DMS53 (cell line): Measurements from ENCODE around the gene HLA-DRB1.
"Not testable (repeated sequence)": the region's sequence is repeated elsewhere in the genome, so short reads cannot be mapped to it uniquely, and the experiment has no call there.

ENCODE experiments used
- DNase-seq: peaks from one replicate; lab custom pipeline; 2025; lab: John Stamatoyannopoulos, UW

Gene HLA-DRB1

DNA sequence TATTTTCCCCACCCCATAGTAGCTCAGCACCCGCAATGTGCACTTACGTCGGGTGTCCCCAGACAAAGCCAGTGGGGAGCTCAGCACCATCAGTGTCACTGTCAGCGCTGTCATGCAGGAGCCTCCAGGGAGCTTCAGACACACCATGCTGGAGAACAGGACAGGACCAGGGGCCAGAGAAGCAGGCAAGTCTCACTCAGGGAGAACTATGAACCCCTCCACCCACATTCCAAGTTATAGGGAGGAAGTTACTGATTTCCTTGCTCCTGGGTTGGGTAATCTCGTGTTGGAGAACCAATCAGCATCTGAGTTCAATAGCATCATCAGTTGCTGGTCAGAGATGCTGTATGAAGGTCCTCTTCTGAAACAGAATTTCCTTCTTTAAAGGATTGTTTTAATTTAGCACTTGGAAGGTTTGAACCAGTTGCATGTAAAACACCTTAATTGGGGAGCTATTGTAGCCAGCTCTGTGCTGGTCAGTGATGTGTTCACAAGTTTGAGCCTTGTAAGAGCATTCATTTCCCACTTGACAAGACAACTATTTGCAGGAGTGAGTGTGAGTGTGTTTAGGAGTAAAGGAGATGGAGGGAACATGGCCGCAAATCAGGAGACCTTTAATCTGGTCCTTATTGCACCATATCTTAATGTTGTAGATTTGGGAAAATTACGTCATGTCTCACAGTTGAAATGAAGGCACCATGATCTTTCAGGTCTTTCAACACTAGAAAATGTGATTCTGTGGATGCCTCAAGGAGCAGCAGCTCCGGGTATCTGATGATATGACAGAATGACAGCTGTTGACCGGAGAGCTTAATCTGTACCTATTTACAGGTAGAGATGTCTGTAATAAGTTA is at the start of gene HLA-DRB1:
HLA-DRB1 (minus strand) TSS at position 253 of the 854 bp plus-strand sequence; CDS start at position 147, 106 bp downstream.
- DNase-seq, result peak; percentile 42

GRCh38 chr6:32638532-32639219 is 49.0 kb upstream of the HLA-DRB1 start:
- DNase-seq, result no peak

DNA sequence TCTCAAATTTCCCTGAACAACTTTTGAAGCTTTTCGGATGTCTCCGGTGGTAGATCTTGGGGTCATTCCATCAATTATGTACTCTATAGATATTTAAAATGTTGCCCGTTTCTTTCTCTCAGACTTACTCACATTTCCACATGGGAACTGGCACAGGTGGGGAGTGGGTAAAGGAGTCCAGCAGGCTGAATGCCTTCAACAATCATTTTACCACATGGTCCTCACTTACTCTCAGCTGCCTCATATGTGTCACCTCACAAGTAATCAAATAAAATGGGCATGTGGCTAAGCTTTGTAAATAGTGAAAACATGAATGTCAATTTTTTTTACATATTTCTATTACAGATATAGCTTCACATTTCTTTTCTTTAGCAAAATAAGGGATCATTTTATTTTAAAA is 48.2 kb upstream of the HLA-DRB1 start:
- no peak for DNase-seq

DNA sequence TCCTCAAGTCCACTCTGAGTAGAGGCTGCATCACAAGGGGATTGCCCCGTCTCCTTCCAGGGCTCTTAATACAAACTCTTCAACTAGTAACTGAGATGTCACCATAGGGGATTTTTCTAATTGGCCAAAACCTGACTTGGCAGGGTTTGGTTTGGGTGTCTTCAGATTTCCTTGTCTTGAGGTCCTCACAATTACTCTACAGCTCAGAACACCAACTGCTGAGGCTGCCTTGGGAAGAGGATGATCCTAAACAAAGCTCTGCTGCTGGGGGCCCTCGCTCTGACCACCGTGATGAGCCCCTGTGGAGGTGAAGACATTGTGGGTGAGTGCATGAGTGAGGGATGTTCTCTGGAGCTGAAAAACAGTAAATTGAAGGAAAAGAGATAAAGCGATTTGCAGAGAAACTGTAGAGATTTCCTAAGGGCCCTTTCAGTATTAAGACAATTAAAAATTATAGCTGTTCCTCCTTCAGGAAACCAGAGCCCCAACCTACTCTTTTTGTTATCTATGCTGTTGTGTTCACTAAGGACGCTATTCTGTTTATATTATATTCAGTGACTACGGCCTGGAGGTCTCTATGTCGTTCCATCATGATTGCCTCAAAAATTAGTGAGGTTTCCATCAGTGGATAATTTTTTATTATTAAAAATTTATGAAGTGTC is 47.7 kb upstream of the HLA-DRB1 start, which contains the start of gene HLA-DQA1:
HLA-DQA1 (plus strand) TSS at position 188 of the 662 bp plus-strand sequence; CDS start at position 241, 53 bp downstream.
- no peak for DNase-seq

DNA sequence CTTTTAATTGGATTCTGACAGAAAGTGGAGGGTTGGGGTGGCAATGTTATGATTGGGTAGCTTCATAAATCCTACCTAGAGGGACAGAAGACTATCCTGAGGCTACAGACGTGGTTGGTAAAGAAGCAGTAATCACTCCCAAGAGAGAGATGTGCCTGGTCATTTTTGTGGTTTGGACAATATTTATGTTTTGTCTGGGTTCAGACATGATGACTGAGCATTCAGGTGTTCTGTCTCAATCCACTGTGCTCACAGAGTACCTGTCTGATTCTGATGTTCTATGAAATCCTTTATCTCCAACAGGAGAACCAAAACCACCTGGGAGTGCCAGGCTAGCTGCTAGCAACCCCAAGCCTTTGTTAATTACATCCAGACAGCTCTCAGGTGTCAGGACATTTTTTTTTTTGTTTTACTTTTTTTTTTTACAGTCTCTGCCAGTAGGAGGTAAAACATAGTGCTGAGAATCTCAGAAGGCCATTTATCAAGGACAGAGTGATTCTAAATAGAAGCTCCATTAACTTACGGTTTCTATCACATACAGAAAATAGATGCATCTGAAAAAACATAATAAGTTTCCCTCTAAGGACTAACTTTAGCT is 46.0 kb upstream of the HLA-DRB1 start:
- no peak for DNase-seq

GRCh38 chr6:32629793-32630192 is 40.1 kb upstream of the HLA-DRB1 start:
- DNase-seq, result not testable (repeated sequence)

- DNase-seq, result peak; percentile 41
Measured at GRCh38 chr6:32627831-32628230, 38.2 kb upstream of the HLA-DRB1 start.

DNA sequence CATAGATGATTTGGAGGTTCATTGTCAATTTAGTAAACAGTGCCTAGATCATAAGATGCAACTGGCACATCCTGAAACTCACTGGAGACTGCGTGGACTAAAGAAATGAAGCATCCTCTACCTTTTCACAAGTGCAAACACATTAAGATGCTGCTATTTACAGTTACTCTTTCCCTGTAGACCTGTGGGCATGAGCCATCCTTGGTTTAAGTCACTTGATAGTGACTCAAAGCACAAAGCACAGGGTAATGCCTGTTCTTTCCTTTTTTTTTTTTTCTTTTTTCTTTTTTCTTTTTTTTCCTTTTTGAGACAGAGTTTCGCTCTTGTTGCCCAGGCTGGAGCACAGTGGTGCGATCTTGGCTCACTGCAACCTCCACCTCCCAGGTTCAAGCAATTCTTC is 37.6 kb upstream of the HLA-DRB1 start:
- no peak for DNase-seq

DNA sequence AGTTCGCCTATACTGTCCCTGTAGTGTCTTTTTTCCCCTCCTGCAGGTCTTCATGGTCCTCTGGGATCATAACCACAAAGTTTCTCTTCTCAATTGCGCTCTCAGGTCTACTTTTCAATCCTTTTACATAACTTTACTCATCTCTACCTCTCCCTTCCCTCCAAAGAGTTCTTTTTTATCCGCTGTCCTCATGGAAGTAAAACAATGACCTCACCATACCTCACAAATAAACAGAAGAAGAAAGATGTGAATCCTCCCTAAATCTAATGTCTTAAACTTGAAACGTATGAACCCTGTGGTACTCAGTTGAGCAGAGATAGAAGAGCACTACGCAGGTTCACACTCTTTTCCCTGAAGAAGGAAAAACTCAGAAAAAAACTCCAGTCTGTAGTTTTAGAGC is 35.5 kb upstream of the HLA-DRB1 start:
- no peak for DNase-seq

- DNase-seq, result no peak
Measured at GRCh38 chr6:32624565-32624964, 34.9 kb upstream of the HLA-DRB1 start.

DNA sequence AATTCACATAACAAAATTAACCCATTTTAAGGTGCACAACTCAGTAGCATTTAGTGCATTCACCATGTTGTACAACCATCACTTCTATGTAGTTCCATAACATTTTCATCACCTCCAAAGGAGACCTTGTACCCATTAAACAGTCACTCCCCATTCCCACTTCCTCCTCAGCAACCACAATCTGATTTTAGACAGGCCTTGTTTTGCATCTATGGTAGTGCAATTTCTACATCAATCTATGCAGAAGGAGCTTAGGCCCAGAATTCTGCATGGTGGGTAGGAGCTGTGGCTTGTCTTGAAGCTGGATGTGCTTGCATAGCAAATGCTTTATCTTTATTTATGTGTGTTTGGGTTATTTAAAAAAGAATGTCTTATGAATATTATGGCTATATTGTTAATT is 34.0 kb upstream of the HLA-DRB1 start:
- DNase-seq, result no peak

DNA sequence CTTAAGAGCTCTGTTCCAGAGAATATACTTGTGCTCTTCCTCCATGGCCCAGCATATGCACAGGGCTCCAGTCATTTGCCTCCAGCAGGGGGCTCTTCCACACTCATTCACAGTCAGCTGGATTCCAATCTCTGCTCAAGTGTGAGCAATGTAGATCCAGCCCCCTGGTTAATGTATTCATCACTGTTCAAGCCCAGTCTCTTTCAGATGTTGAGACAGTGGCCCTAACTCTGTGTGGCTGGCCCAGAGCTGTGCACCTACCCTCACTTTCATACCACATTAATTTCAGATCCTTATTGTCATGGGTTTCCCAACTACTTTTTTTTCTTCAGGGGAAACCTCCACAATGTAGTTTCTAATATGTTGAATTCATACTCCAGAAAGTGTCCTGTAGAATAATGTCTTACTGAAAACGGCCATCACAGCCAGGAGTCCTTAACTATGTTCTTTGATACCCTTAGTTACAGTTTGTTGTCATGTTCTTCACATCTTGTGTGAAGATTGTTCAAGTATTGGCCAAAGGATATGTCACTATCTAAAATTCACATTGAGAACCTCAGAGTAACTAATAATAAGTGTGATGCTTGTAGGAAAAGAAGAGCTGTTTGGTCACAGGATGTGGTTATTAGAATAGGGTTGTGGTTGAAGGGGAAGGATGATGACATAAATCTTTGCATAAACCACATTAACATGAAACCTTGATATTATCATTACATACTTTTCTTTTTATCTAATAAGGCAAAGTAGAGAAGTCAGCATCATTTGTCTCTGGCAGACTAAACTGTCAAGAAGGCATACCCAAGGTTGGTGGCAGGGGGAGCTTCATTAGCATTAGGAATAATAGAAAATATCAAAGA is 33.1 kb upstream of the HLA-DRB1 start:
- peak; percentile 74 for DNase-seq

DNA sequence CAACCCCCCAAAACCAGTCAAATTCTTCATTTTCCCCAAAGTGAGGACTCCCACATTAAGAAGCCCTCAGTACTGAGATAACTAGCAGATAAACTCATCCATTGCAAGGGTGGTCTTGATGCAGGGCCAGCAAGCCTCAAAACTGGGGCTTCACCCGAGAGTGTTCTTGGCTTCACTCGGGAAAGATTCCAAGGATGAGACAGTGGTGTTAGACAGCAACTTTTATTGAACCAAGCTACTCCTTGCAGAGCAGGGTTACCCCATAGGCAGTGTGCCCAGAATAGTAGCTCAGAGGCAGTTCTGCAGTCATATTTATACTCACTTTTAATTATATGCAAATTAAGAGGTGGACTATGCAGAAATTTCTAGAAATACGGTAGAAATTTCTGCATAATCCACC is 31.7 kb upstream of the HLA-DRB1 start:
- no peak for DNase-seq

GRCh38 chr6:32617751-32618150 is 28.1 kb upstream of the HLA-DRB1 start:
- DNase-seq, result no peak

- peak; percentile 50 for DNase-seq
Measured at GRCh38 chr6:32615885-32616532, 26.4 kb upstream of the HLA-DRB1 start.

GRCh38 chr6:32614366-32615081 is 24.9 kb upstream of the HLA-DRB1 start:
- no peak for DNase-seq

GRCh38 chr6:32613475-32613874 is 23.8 kb upstream of the HLA-DRB1 start:
- DNase-seq, result no peak

DNA sequence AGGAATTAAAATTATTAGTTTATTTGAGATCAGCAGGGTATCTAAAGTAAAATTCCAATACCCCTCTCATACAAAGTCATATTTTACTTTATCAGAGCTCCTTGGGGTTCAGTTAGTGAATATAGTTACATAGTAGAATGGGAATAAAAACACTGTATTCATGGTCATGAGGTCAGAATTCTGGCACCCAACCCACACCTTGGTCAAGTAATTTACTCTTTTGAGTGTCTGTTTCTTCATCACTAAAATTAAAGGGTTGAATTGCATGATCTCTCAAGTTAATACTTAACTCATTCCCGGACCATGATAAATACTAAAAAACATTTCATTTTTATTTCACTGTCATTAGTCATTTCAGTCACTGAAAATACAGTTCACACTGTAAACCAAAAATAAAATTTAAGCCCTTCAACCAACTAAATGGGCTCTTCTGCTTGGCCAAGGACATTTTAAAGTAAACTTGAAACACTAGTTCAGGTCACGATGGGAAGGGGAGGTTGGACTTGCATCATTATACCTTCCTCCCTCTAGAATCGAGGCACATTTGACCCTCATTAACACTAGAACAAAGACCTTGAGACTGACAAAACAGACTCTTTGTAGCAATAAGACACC is 21.1 kb upstream of the HLA-DRB1 start:
- DNase-seq, result no peak
